ENCODE measurements around the gene WDR75.

Gene WDR75

DNA sequence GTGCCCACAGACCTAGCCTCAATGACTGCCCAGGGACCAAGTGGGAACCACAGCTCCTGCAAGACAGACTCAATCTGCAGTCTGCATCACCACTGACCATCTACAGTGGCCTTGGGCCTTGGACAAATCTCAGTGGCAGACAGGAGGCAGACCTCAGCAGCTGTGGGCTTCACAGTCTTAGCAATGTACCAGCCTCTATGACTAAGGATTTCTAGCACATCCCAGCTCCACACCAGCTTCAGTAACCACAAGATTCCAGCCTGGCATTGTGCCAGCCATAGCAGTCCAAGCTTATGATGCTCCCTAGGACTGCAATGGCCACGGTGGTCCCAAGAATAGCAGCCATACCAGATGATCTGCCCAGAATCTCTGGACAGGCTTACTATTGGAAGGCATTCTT, 19.6 kb upstream of the WDR75 start:
- TF ChIP-seq POLR2AphosphoS5 (IDR thresholded peaks at IDR 0.05; ENCODE audit: low read depth, low read length) (no peak), SIN3A (IDR thresholded peaks at IDR 0.05; ENCODE audit: borderline replicate concordance, insufficient read depth, low read length) (no peak), TAF1 (IDR thresholded peaks at IDR 0.05; ENCODE audit: borderline replicate concordance, insufficient read depth, low read length) (no peak), FOXP2 (optimal IDR thresholded peaks at IDR 0.05; ENCODE audit: borderline replicate concordance, extremely low read depth, extremely low read length, insufficient read depth) (no peak)
- TF ChIP-seq, protein P1, sequence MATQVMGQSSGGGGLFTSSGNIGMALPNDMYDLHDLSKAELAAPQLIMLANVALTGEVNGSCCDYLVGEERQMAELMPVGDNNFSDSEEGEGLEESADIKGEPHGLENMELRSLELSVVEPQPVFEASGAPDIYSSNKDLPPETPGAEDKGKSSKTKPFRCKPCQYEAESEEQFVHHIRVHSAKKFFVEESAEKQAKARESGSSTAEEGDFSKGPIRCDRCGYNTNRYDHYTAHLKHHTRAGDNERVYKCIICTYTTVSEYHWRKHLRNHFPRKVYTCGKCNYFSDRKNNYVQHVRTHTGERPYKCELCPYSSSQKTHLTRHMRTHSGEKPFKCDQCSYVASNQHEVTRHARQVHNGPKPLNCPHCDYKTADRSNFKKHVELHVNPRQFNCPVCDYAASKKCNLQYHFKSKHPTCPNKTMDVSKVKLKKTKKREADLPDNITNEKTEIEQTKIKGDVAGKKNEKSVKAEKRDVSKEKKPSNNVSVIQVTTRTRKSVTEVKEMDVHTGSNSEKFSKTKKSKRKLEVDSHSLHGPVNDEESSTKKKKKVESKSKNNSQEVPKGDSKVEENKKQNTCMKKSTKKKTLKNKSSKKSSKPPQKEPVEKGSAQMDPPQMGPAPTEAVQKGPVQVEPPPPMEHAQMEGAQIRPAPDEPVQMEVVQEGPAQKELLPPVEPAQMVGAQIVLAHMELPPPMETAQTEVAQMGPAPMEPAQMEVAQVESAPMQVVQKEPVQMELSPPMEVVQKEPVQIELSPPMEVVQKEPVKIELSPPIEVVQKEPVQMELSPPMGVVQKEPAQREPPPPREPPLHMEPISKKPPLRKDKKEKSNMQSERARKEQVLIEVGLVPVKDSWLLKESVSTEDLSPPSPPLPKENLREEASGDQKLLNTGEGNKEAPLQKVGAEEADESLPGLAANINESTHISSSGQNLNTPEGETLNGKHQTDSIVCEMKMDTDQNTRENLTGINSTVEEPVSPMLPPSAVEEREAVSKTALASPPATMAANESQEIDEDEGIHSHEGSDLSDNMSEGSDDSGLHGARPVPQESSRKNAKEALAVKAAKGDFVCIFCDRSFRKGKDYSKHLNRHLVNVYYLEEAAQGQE (IDR thresholded peaks at IDR 0.05; ENCODE audit: insufficient read depth in 1 of 2, low read depth in 2 of 2, low read length in 2 of 2): no peak

DNA sequence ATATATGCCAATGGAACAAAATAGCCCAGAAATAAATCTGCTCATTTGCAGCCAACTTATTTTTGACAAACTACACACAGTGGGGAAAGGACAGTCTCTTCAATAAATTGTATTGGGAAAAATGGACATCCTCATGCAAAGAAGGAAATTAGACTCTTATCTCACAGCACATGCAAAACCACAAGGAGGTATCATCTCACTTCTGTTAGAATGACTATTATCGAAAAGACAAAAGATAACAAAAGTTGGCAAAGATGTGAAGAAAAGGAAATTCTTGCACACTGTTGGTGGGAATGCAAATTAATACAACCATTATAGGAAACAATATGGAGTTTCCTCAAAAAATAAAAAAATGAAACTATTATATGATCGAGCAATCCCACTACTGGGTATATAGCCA, 16.3 kb upstream of the WDR75 start:
- TF ChIP-seq SIN3A (IDR thresholded peaks at IDR 0.05; ENCODE audit: borderline replicate concordance, insufficient read depth, low read length) (no peak), POLR2AphosphoS5 (IDR thresholded peaks at IDR 0.05; ENCODE audit: low read depth, low read length) (no peak), FOXP2 (optimal IDR thresholded peaks at IDR 0.05; ENCODE audit: borderline replicate concordance, extremely low read depth, extremely low read length, insufficient read depth) (no peak), TAF1 (IDR thresholded peaks at IDR 0.05; ENCODE audit: borderline replicate concordance, insufficient read depth, low read length) (no peak)
- TF ChIP-seq, protein P1 (IDR thresholded peaks at IDR 0.05; ENCODE audit: insufficient read depth in 1 of 2, low read depth in 2 of 2, low read length in 2 of 2): no peak

DNA sequence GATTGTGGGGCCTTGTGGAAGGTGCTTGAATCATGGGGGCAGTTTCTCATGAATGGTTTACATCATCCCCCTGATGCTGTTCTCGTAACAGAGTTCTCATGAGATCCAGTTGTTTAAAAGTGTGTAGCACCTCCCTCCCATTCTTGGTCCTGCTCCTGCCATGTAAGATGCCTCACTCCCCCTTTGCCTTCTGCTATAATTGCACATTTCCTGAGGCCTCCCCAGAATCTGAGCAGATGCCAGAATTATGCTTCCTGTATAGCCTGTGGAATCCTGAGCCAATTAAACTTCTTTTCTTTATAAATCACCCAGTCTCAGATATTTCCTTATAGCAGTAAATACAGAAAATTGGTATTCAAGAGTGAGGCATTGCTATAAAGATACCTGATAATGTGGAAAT, 15.6 kb upstream of the WDR75 start:
- TF ChIP-seq SIN3A (IDR thresholded peaks at IDR 0.05; ENCODE audit: borderline replicate concordance, insufficient read depth, low read length) (no peak), TAF1 (IDR thresholded peaks at IDR 0.05; ENCODE audit: borderline replicate concordance, insufficient read depth, low read length) (no peak), FOXP2 (optimal IDR thresholded peaks at IDR 0.05; ENCODE audit: borderline replicate concordance, extremely low read depth, extremely low read length, insufficient read depth) (no peak), POLR2AphosphoS5 (IDR thresholded peaks at IDR 0.05; ENCODE audit: low read depth, low read length) (no peak)
- TF ChIP-seq, protein P1 (IDR thresholded peaks at IDR 0.05; ENCODE audit: insufficient read depth in 1 of 2, low read depth in 2 of 2, low read length in 2 of 2): no peak

DNA sequence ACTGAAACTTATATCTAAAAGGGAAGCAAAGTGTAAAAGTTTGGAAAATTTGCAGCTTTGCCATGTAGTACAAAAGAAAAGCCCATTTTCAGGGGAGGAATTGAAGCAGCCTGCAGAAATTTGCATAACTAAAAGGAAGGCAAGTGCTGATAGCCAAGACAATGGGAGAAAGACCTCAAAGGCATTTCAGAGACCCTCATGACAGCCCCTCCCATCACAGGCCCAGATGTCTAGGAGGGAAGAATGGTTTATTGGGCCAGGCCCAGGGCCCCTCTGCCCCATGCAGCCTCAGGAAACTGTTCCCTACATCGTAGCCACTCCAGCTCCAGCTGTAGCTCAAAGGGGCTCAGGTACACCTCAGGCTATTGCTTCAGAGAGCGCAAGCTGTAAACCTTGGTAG, 14.4 kb upstream of the WDR75 start:
- no peak for TF ChIP-seq TAF1 (IDR thresholded peaks at IDR 0.05; ENCODE audit: borderline replicate concordance, insufficient read depth, low read length)
- TF ChIP-seq FOXP2 (optimal IDR thresholded peaks at IDR 0.05; ENCODE audit: borderline replicate concordance, extremely low read depth, extremely low read length, insufficient read depth): no peak

DNA sequence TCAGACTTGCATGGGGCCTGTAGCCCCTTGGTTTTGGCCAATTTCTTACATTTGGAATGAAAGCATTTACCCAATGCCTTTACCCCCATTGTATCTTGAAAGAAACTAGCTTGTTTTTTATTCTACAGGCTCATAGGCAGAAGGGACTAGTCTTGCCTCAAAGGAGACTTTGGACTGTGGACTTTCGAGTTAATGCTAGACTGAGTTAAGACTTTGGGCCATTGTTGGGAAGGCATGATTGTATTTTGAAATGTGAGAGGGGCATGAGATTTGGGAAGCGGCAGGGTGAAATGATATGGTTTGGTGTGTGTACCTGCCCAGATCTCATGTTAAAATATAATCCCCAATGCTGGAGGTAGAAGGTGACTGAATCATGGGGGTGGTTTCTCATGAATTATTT, 13.4 kb upstream of the WDR75 start:
- TF ChIP-seq FOXP2 (optimal IDR thresholded peaks at IDR 0.05; ENCODE audit: borderline replicate concordance, extremely low read depth, extremely low read length, insufficient read depth): no peak
- no peak for TF ChIP-seq TAF1 (IDR thresholded peaks at IDR 0.05; ENCODE audit: borderline replicate concordance, insufficient read depth, low read length)
- TF ChIP-seq POLR2AphosphoS5 (IDR thresholded peaks at IDR 0.05; ENCODE audit: low read depth, low read length): no peak
- TF ChIP-seq, protein P1 (IDR thresholded peaks at IDR 0.05; ENCODE audit: insufficient read depth in 1 of 2, low read depth in 2 of 2, low read length in 2 of 2): no peak
- TF ChIP-seq SIN3A (IDR thresholded peaks at IDR 0.05; ENCODE audit: borderline replicate concordance, insufficient read depth, low read length): no peak
